Prostate gland (tissue), 2 donors: Measurements from ENCODE around the gene SHISAL1.

ENCODE experiments used
- CTCF ChIP-seq, 4 experiments: fragments of 200-600 bp in 2 of 4; fragments of 450-650 bp in 2 of 4; sonication (generic) in 2 of 4; IDR thresholded peaks; 1 replicate in 3 of 4; 2 replicates in 1 of 4; pipeline ENCODE4 v1.5.1; 2016 to 2019; ENCODE audit warnings: antibody characterized with exemption in 4 of 4, mild to moderate bottlenecking in 2 of 4, moderate library complexity in 2 of 4
- POLR2A ChIP-seq: fragments of 450-650 bp; IDR thresholded peaks from one replicate; pipeline ENCODE4 v1.6.1; 2016; ENCODE audit warnings: antibody characterized with exemption, mild to moderate bottlenecking
- POLR2AphosphoS5 ChIP-seq: sonication (generic); formaldehyde crosslinking; IDR thresholded peaks from one replicate; pipeline ENCODE4 v1.6.1; 2017; ENCODE audit warnings: antibody characterized with exemption

DNA sequence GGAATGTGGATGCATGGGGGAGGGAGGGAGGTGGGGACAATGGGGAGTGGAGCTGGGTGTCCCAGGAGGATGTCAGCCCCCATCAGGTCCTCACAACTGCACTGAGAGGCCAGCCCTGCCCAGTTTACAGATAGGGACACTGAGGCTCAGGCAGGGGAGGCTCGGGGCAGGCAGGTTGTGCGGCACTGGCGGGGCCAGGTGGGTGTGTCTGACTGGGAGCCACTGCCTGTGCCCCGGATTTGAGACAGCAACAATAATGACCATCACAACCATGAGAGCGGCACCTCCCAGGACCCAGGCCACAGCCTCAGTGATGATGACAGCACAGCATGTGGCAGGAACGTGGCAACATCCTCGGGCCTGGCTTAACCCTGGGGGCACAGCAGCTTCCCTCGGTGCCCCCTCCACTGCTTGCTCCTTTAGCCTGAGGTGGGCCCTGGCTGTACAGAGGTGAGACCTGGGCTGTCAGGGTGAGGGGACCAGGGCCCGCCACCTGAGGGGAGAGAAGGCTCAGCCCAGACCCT is 32.0 kb downstream of the SHISAL1 start:
- TF ChIP-seq CTCF (IDR thresholded peaks at IDR 0.05) (no peak), POLR2AphosphoS5 (no peak), POLR2A (no peak)
